ENCODE data around the gene PARD3. TPM values are rescaled to one million over a fixed set of nuclear protein-coding genes. Genes with fewer than 3 reads are reported as not detected.

Gene PARD3
- total RNA-seq, 1 donor from 2014 or later = 0.11 TPM

DNA sequence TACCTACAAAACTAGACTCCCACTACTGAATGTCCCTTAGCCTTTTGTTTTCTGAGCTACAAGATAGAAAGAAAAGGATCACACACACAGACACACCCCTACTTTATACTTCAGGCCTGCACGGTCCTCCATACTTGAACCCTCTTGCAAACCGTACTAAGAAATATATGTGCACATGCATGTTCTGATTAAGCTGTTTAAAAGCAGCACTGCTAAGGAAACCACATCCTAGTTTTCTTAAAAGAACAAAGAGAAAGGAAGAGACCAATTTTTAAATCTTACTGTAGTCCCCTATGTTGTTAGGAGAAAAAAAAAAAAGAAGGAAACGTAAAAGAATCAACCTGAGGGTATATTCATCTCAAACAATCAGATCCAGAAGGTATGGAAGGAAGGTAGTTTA is 501.2 kb downstream of the PARD3 start:
- ChIA-PET POLR2A (no interaction called here), CTCF (no interaction called here)
- DNase-seq = no peak
- H3K36me3 Mint-ChIP-seq (ENCODE audit: low read depth) = no peaks in the 10 kb centered on the region
- TF ChIP-seq, protein P1, sequence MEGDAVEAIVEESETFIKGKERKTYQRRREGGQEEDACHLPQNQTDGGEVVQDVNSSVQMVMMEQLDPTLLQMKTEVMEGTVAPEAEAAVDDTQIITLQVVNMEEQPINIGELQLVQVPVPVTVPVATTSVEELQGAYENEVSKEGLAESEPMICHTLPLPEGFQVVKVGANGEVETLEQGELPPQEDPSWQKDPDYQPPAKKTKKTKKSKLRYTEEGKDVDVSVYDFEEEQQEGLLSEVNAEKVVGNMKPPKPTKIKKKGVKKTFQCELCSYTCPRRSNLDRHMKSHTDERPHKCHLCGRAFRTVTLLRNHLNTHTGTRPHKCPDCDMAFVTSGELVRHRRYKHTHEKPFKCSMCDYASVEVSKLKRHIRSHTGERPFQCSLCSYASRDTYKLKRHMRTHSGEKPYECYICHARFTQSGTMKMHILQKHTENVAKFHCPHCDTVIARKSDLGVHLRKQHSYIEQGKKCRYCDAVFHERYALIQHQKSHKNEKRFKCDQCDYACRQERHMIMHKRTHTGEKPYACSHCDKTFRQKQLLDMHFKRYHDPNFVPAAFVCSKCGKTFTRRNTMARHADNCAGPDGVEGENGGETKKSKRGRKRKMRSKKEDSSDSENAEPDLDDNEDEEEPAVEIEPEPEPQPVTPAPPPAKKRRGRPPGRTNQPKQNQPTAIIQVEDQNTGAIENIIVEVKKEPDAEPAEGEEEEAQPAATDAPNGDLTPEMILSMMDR (IDR thresholded peaks at IDR 0.05) = no peak
- H3K9me3 Mint-ChIP-seq = no peaks in the 10 kb centered on the region
- no peak for ATAC-seq (ENCODE audit: low read depth)
- no peaks in the 10 kb centered on the region for H3K27me3 Mint-ChIP-seq
- H3K4me3 Mint-ChIP-seq = no peak overlapping the region
- H3K4me1 Mint-ChIP-seq = no peaks in the 10 kb centered on the region
- intact Hi-C loops (cut with micrococcal nuclease) = no loop called here
- H3K27ac Mint-ChIP-seq = no peak overlapping the region

DNA sequence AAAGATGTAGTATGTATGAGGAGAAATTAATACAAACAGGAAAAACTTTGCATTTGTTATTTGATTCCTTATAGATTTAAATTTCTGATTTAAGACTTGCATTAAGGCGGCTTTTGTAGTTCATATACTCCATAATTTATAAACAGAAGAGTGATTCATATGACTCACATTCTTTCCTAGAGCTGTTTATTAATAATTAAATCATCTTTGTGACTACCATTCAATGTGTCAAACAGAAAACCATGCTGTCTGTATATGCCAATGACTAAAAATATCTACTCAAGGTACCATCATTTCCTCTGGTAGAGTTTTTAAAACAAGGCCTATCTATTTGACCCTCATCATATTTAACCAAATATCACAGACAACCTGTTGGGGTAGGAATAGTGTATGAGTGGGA is 501.7 kb downstream of the PARD3 start:
- Mint-ChIP-seq H3K4me3 (no peak overlapping the region), H3K9me3 (no peaks in the 10 kb centered on the region), H3K27ac (no peak overlapping the region), H3K27me3 (no peaks in the 10 kb centered on the region), H3K36me3 (ENCODE audit: low read depth) (no peaks in the 10 kb centered on the region), H3K4me1 (no peaks in the 10 kb centered on the region)
- no peak for DNase-seq
- TF ChIP-seq, protein P1 (IDR thresholded peaks at IDR 0.05) = no peak
- ATAC-seq (ENCODE audit: low read depth) = no peak
- intact Hi-C loops (cut with micrococcal nuclease) = no loop called here
- ChIA-PET POLR2A (no interaction called here), CTCF (no interaction called here)

DNA sequence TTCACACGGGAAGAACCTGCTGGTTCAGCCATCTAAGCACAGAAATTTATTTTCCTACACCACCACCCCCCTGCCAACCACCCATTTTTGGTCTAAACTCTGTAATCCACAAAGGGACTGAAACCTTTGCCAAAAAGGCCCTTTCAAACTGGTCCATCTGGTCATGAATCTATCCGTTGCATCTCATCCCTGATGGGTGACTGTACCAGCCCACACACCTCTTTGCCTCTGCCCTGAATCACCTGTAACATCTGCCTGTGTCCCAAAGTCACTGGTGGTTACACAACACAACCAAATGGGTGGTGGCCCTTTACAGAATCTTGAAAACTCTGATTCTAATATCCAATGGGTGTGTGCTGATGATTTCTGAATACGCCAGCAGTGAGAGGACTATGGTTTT is 503.4 kb downstream of the PARD3 start:
- H3K27me3 Mint-ChIP-seq = no peaks in the 10 kb centered on the region
- intact Hi-C loops (cut with micrococcal nuclease) = no loop called here
- ATAC-seq (ENCODE audit: low read depth) = no peak

DNA sequence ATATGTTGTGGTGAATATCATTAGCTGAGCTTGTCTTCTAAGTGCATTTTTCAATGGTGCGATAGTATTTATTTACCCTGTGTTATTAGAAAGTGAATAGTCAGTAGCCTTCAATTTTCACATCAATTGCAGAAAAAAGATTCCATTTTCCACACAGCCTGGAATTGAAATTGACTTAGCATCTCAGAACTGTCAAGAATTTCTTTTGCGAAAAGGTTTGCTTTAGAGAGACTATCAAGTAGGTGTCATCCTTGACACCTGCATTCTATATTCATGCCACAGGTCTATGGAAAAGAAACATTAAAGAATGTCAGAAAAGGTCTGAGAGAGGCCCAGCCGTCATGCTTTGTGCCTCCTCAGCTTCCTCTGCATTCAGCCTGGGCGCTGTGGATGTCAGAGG is 504.9 kb downstream of the PARD3 start:
- CTCF ChIA-PET = no interaction called here
- DNase-seq = no peak
- H3K9me3 Mint-ChIP-seq = no peaks in the 10 kb centered on the region
- H3K27me3 Mint-ChIP-seq = no peaks in the 10 kb centered on the region
- no peak for ATAC-seq (ENCODE audit: low read depth)
- intact Hi-C loops (cut with micrococcal nuclease) = no loop called here
- H3K4me3 Mint-ChIP-seq = no peak overlapping the region
- H3K36me3 Mint-ChIP-seq (ENCODE audit: low read depth) = no peaks in the 10 kb centered on the region
- no peaks in the 10 kb centered on the region for H3K4me1 Mint-ChIP-seq
- TF ChIP-seq, protein P1 (IDR thresholded peaks at IDR 0.05) = no peak
- H3K27ac Mint-ChIP-seq = no peak overlapping the region
- POLR2A ChIA-PET = no interaction called here

More for the DNA sequence above, 503.4 kb downstream of the PARD3 start:
- Mint-ChIP-seq H3K27ac (no peak overlapping the region), H3K9me3 (no peaks in the 10 kb centered on the region), H3K4me3 (no peak overlapping the region), H3K36me3 (ENCODE audit: low read depth) (no peaks in the 10 kb centered on the region), H3K4me1 (no peaks in the 10 kb centered on the region)
- TF ChIP-seq, protein P1 (IDR thresholded peaks at IDR 0.05) = no peak
- DNase-seq = no peak
- ChIA-PET POLR2A (no interaction called here), CTCF (no interaction called here)

DNA sequence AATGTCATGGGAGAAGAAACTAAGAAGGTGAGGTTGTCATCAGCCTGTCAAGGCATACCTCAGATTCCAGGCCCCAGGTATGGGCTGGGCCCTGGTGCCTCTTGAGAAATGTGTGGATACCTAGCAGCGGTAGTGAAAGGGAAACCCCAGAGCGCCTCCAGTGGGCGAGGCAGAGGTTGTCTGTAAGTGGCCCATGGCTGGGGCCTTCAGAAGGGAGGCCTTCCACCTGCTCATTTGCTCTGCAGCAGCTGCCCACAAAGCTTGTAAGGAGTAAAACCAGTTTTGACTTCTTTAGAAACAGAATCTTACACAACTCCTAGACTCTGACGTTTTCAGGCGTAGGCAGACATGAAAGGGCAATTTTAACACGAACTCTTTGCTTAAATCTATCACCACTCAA is 509.9 kb downstream of the PARD3 start:
- POLR2A ChIA-PET = no interaction called here
- Mint-ChIP-seq H3K4me3 (no peak overlapping the region), H3K36me3 (ENCODE audit: low read depth) (no peaks in the 10 kb centered on the region), H3K4me1 (no peaks in the 10 kb centered on the region), H3K9me3 (no peaks in the 10 kb centered on the region), H3K27me3 (no peaks in the 10 kb centered on the region), H3K27ac (no peak overlapping the region)
- DNase-seq (no peak), ATAC-seq (ENCODE audit: low read depth) (no peak)
- TF ChIP-seq, protein P1 (IDR thresholded peaks at IDR 0.05) = no peak
- intact Hi-C loops (cut with micrococcal nuclease) = no loop called here
- CTCF ChIA-PET = no interaction called here

All from activated B cell treated with CpG ODN at 0.5 μM for 24 hours (primary cell).